GM21576 (cell line): ENCODE results near the gene RAI14.
"Not testable (repeated sequence)": the region's sequence is repeated elsewhere in the genome, so short reads cannot be mapped to it uniquely, and the experiment has no call there.

Experiments
- ATAC-seq: cut with Tn5 transposase; IDR thresholded peaks from one replicate; pipeline ENCODE4 v1.9.1; 2021; ENCODE audit warnings: mild to moderate bottlenecking, moderate library complexity; ENCODE audit not compliant: unreplicated experiment

Gene RAI14

GRCh38 chr5:34697308-34698108 lies 41.4 kb downstream of the RAI14 start:
- ATAC-seq: no peak

- ATAC-seq: no peak
Measured at GRCh38 chr5:34698109-34698419, 41.9 kb downstream of the RAI14 start.

- no peak for ATAC-seq
Measured at GRCh38 chr5:34698754-34699153, 42.6 kb downstream of the RAI14 start.

GRCh38 chr5:34699155-34700077 lies 43.3 kb downstream of the RAI14 start:
- ATAC-seq: no peak

GRCh38 chr5:34700078-34700452 lies 43.9 kb downstream of the RAI14 start:
- no peak for ATAC-seq

- not testable (repeated sequence) for ATAC-seq
Measured at GRCh38 chr5:34701442-34701841, 45.3 kb downstream of the RAI14 start.

- ATAC-seq: no peak
Measured at GRCh38 chr5:34703767-34704713, 47.9 kb downstream of the RAI14 start.

GRCh38 chr5:34706084-34706483 lies 50.0 kb downstream of the RAI14 start:
- no peak for ATAC-seq

GRCh38 chr5:34707451-34708107 lies 51.5 kb downstream of the RAI14 start:
- ATAC-seq: no peak

GRCh38 chr5:34708777-34709176 lies 52.6 kb downstream of the RAI14 start:
- ATAC-seq: no peak

GRCh38 chr5:34709861-34710673 lies 53.9 kb downstream of the RAI14 start:
- ATAC-seq: no peak

- ATAC-seq: no peak
Measured at GRCh38 chr5:34712565-34712964, 56.4 kb downstream of the RAI14 start.

GRCh38 chr5:34715711-34716110 lies 59.6 kb downstream of the RAI14 start:
- ATAC-seq: no peak

- ATAC-seq: no peak
Measured at GRCh38 chr5:34716986-34717385, 60.9 kb downstream of the RAI14 start.

- ATAC-seq: no peak
Measured at GRCh38 chr5:34717426-34718327, 61.5 kb downstream of the RAI14 start.

- no peak for ATAC-seq
Measured at GRCh38 chr5:34718516-34718915, 62.4 kb downstream of the RAI14 start.

GRCh38 chr5:34719029-34719428 lies 62.9 kb downstream of the RAI14 start:
- ATAC-seq: no peak

GRCh38 chr5:34721327-34721726 lies 65.2 kb downstream of the RAI14 start:
- ATAC-seq: no peak

GRCh38 chr5:34722183-34722582 lies 66.1 kb downstream of the RAI14 start:
- no peak for ATAC-seq
